BJ (cell line): ENCODE measurements around the gene HSP90AB1. TPM values are rescaled to one million over a fixed set of nuclear protein-coding genes. Genes with fewer than 3 reads are reported as not detected.

Source experiments
- CTCF ChIA-PET: fragments of 350-600 bp; formaldehyde crosslinking; extraction: SDS; loops from one replicate; lab custom pipeline; 2021; ENCODE audit warnings: antibody characterized with exemption, inconsistent platforms; lab: Yijun Ruan, JAX
- POLR2A ChIA-PET: fragments of 300-600 bp; sonication (Branson Sonifier 250); formaldehyde crosslinking; extraction: SDS; loops from one replicate; lab custom pipeline; 2021; ENCODE audit warnings: antibody characterized with exemption; lab: Charles Lee
- DNase-seq: peaks from one replicate; pipeline ENCODE4 v3.0.0-alpha.2; 2011; ENCODE audit warnings: low read depth
- H3K27me3 ChIP-seq: 2 replicates; pipeline ENCODE4 v1.6.0; 2011; ENCODE audit warnings: low read length; ENCODE audit not compliant: control insufficient read depth, insufficient read depth
- H3K36me3 ChIP-seq: 2 replicates; pipeline ENCODE4 v1.5.1; 2011; ENCODE audit warnings: low read length; ENCODE audit not compliant: control insufficient read depth, insufficient read depth
- H3K4me3 ChIP-seq: 2 replicates; pipeline ENCODE4 v1.5.1; 2011; ENCODE audit warnings: low read depth, mild to moderate bottlenecking, control low read depth, low read length
- polyA plus RNA-seq: library from polyadenylated mRNA; depleted of rRNA; stranded (reverse); fragments of >200 nt; gene quantifications from 2 replicates; pipeline ENCODE4 v1.2.3, GENCODE V29; 2011
- TF ChIP-seq, protein P1 (sequence below): IDR thresholded peaks from 2 replicates; pipeline ENCODE4 v1.5.1; 2011; ENCODE audit warnings: low read depth, mild to moderate bottlenecking, control low read depth, inconsistent platforms, low read length, moderate library complexity; ENCODE audit not compliant: insufficient read depth

Gene HSP90AB1
- polyA plus RNA-seq, 1 experiment: 578 TPM

DNA sequence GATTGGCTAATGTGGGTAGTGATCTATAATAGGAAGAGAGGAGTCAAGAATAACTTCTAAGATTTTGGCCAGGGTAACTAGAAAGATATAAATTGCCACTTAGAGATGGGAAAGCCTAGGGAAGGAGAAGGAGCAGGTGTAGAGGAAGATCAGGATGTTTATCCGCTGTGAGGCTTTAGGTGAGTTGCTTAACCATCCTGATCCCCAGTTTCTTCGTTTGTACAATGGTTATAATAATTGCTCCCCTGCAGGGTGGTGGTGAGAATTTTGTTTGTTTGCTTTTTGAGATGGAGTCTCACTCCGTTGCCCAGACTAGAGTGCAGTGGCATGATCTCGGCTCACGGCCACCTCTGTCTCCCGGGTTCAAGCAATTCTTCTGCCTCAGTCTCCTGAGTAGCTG, 32.6 kb upstream of the HSP90AB1 start:
- CTCF ChIA-PET: interaction anchor here (1.5 to 1.8 kb wide), 3 partner anchors 13 to 22 kb away, joined by 3 to 4 read pairs (median 3); no protein-coding TSS in a partner anchor
- POLR2A ChIA-PET: no interaction called here

DNA sequence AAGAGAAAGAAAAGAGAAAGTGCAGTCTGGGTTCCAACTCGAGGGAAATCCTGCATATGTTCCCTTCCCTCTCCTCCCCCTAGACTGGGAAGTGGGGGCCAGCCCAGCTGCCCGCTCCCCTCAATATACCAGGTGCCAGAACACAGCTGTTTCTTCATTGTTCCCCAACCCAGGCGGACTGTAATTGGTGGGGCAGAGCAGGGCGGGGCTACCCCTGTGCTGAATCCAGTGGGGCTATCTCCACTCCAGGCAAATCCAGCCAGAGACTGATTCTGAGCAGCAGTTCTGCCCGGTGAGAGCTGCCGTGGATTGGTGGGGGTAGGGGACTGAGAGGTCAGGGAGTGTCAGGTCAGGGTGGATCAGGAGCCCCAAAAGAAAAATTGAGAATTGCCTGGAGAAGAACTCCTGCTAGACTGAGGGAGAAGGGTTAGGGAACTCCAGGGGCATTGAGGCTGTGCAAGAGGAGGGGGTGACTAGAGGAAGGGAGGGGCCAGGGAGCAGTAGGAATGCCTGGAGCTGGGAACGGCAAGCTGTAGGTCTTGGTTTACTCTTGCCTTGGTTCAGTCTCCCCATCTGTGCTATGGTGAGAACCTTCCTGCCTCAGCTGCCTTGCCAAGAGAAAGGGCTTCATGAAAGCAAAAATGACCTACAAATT, 30.1 kb upstream of the HSP90AB1 start, which contains the start of gene MYMX:
Gene MYMX (plus strand): TSS at position 250 of the 655 bp plus-strand sequence. CDS start 546 bp downstream, outside the sequence.
- Histone ChIP-seq H3K4me3 (no peak within 1 kb of the TSS), H3K27me3 (peaks cover 6% of the 10 kb centered on the region), H3K36me3 (no peaks in the 10 kb centered on the region)
- TF ChIP-seq, protein P1, sequence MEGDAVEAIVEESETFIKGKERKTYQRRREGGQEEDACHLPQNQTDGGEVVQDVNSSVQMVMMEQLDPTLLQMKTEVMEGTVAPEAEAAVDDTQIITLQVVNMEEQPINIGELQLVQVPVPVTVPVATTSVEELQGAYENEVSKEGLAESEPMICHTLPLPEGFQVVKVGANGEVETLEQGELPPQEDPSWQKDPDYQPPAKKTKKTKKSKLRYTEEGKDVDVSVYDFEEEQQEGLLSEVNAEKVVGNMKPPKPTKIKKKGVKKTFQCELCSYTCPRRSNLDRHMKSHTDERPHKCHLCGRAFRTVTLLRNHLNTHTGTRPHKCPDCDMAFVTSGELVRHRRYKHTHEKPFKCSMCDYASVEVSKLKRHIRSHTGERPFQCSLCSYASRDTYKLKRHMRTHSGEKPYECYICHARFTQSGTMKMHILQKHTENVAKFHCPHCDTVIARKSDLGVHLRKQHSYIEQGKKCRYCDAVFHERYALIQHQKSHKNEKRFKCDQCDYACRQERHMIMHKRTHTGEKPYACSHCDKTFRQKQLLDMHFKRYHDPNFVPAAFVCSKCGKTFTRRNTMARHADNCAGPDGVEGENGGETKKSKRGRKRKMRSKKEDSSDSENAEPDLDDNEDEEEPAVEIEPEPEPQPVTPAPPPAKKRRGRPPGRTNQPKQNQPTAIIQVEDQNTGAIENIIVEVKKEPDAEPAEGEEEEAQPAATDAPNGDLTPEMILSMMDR: no peak
- ChIA-PET POLR2A (no interaction called here), CTCF (interaction anchor here (1.5 kb wide), 1 partner anchor 18 kb away, joined by 4 read pairs; no protein-coding TSS in a partner anchor)
- no peak for DNase-seq

More for the DNA sequence above, 32.6 kb upstream of the HSP90AB1 start:
- no peaks in the 10 kb centered on the region for H3K36me3 ChIP-seq
- no peak for DNase-seq
- no peak overlapping the region for H3K4me3 ChIP-seq
- H3K27me3 ChIP-seq: peaks cover 6% of the 10 kb centered on the region
- TF ChIP-seq, protein P1: no peak

DNA sequence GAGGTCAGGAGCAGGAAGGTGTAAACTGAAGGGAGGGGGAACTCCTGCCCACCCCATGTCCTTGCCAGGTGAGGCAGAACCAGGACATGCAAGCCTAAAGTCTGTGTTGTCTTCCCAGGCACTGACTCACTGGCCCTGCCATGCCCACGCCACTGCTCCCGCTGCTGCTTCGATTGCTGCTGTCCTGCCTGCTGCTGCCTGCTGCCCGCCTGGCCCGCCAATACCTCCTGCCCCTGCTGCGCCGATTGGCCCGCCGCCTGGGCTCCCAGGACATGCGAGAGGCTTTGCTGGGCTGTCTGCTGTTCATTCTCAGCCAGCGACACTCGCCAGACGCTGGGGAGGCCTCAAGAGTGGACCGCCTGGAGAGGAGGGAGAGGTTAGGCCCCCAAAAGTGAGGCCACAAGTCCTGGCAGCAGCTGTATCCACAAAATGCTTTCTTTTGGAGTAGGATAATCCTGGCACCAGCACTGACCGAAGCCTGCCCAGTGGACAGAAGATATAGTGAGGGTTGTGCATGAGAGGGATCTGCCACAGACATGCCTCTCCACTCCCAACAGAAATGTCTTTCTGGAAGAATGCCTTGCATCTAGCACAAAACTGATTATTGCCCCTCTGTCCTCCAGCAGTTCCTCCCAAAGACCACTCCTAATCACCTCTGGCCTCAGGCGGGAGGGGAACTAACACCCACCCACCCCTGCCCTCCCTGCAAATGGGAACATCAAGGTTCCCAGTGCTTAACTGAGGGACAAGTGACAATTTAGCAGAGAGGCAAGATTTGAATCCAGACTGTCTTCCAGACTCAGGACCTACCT, 29.4 kb upstream of the HSP90AB1 start:
- DNase-seq: no peak
- ChIA-PET POLR2A (no interaction called here), CTCF (interaction anchor here (1.5 kb wide), 1 partner anchor 17 kb away, joined by 4 read pairs; no protein-coding TSS in a partner anchor)
- peaks cover 6% of the 10 kb centered on the region for H3K27me3 ChIP-seq
- H3K36me3 ChIP-seq: no peaks in the 10 kb centered on the region
- TF ChIP-seq, protein P1: no peak
- no peak overlapping the region for H3K4me3 ChIP-seq

DNA sequence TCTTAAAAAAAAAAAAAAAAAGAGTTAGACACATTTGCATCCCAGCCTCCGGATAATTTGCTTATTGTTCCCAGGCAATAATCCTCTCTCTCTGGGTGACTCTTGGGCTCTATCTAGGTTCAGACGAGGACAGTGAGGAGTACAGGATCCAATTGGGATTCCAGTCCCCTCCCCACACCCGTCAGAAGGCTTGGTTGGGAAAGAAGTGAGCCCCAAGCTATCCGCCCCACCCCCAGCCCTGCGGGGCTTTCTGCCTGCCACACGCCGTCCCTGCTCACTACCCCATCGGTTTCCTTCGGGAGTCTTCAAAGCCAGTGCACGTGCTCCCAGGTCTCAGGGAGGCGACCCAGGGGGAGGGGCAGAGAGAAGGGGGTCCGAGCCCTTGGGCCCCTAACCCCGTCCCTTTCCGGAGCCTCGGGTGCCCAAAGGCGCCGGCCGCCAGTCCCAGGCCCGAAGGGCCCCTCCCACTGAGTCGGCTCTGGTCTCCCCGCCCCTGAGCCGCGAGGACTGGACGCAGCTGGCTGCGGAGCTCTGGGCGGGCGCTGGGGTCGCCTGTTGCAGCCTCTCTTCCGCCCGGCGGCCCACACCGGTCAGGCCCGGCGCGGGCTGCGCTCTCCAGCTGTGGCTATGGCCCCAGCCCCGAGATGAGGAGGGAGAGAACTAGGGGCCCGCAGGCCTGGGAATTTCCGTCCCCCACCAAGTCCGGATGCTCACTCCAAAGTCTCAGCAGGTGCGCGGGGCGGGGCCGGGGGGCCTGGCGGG, 27.7 kb upstream of the HSP90AB1 start:
- TF ChIP-seq, protein P1: no peak
- ChIA-PET CTCF (interaction anchor here (0.7 to 6.8 kb wide), 5 partner anchors 9 to 154 kb away, joined by 3 to 89 read pairs (median 3); no protein-coding TSS in a partner anchor), POLR2A (no interaction called here)
- peak overlapping the region; percentile 43 for H3K4me3 ChIP-seq
- DNase-seq: no peak
- H3K27me3 ChIP-seq: peaks cover 6% of the 10 kb centered on the region; the same call in 1 of the 2 replicates
- H3K36me3 ChIP-seq: no peaks in the 10 kb centered on the region
